Adrenal gland (tissue), 12 donors: ENCODE data around the gene CDC34. TPM values are rescaled to one million over a fixed set of nuclear protein-coding genes. Genes with fewer than 3 reads are reported as not detected.

ENCODE experiments used
- DNase-seq, 7 donors: peaks; one replicate each; pipeline ENCODE4 v3.0.0-alpha.2; 2019 to 2020
- H3K27ac ChIP-seq, 5 donors: fragments of 200-600 bp; sonication (generic) in 4 of 5; 1 replicate in 3 of 5; 2 replicates in 2 of 5; pipeline versions ENCODE4 v1.5.1 to v1.8.0; 2016 to 2020; ENCODE audit warnings: mild to moderate bottlenecking in 1 of 5
- H3K27me3 ChIP-seq: fragments of 200-600 bp; 2 replicates; pipeline ENCODE4 v1.8.0; 2021
- H3K36me3 ChIP-seq, 2 donors: fragments of 200-600 bp; replicated peaks in 1 of 2; 1 replicate in 1 of 2; 2 replicates in 1 of 2; pipeline versions ENCODE4 v1.5.1 to v1.8.0; 2018 to 2022
- H3K4me1 ChIP-seq, 2 donors: fragments of 200-600 bp; replicated peaks in 1 of 2; 1 replicate in 1 of 2; 2 replicates in 1 of 2; pipeline versions ENCODE4 v1.5.1 to v1.8.0; 2018 to 2021
- H3K4me3 ChIP-seq, 4 donors: fragments of 200-600 bp; sonication (generic) in 3 of 4; one replicate each; pipeline ENCODE4 v1.5.1; 2016 to 2018
- H3K9me3 ChIP-seq, 3 donors: fragments of 200-600 bp; sonication (generic) in 1 of 3; replicated peaks in 1 of 3; 1 replicate in 2 of 3; 2 replicates in 1 of 3; pipeline versions ENCODE4 v1.5.1 to v1.8.0; 2016 to 2021
- CTCF ChIP-seq, 6 experiments: fragments of 450-650 bp in 4 of 6; fragments of 200-600 bp in 2 of 6; sonication (generic) in 1 of 6; IDR thresholded peaks; 1 replicate in 5 of 6; 2 replicates in 1 of 6; pipeline versions ENCODE4 v1.5.1 to v1.8.0; 2016 to 2021; ENCODE audit warnings: antibody characterized with exemption in 6 of 6, mild to moderate bottlenecking in 2 of 6, moderate library complexity in 1 of 6
- POLR2A ChIP-seq, 2 donors: fragments of 450-650 bp; IDR thresholded peaks; one replicate each; pipeline ENCODE4 v1.6.1; 2017; ENCODE audit warnings: antibody characterized with exemption in 2 of 2, mild to moderate bottlenecking in 2 of 2, moderate library complexity in 1 of 2
- WGBS, 4 donors: extraction: QIAGEN DNeasy Blood & Tissue Kit in 2 of 4; methylation state at CpG; one replicate each; pipeline versions ENCODE4 v1.1.5 to v1.1.7; 2013 to 2017; 5-methylcytosine and 5-hydroxymethylcytosine counted together
- intact Hi-C, 2 donors: fragments of 100-400 bp; cut with DNase I; formaldehyde crosslinking; loops; one replicate each; pipeline versions ENCODE4 v1.14.1 to v1.15.0; 2022 to 2023
- polyA plus RNA-seq, 3 donors: library from polyadenylated mRNA; stranded (reverse); fragments of 200-250 nt in 2 of 3; fragments of 350-450 nt in 1 of 3; fragmentation: Illumina TruSeq in 1 of 3; extraction: RNeasy Lipid Tissue Mini Kit (QIAGEN cat#74804) in 1 of 3; gene quantifications; one replicate each; pipeline ENCODE4 v1.2.3, GENCODE V29; 2013 to 2014
- total RNA-seq, 9 donors: library from RNA; depleted of rRNA in 4 of 9; stranded (reverse); fragments of >200 nt in 4 of 9; fragments of 120-200 nt in 1 of 9; fragmentation: NEBNext Ultra II Directional in 1 of 9; extraction: Animal tissue kit (Norgen Biotek cat#: 25700) in 1 of 9; gene quantifications; one replicate each; pipeline versions ENCODE4 v1.1.0 to v1.2.4, GENCODE V29; 2013 to 2023
- donor health status: healthy with polysubstance abuse.
- donor health status: Bipolar disorder and iron deficiency.
- donor health status: DM: yes; HTN: yes; CAD: no.
- donor health status: DM: no; HTN: no; CAD: no.
- donor health status: DM: no; HTN: no; CAD: no.
- donor health status: DM: yes; HTN: yes; CAD: no.

CDC34 gene
- total and polyA plus RNA-seq, 12 donors = 22.2 to 151 (median 64.9) TPM

- peaks cover 50 to 57% of the 10 kb centered on the region in 2 donors for H3K4me1 ChIP-seq
- 0 to 2% (median 1%) methylated on average over 8 to 15 of the region's 15 CpGs for WGBS, 4 donors
- peak overlapping the region; percentile 51 to 97 (median 94) for H3K27ac ChIP-seq
- peak overlapping the region; percentile 43 to 95 (median 86) for H3K4me3 ChIP-seq
- H3K9me3 ChIP-seq = no peaks in the 10 kb centered on the region
- no peaks in the 10 kb centered on the region for H3K27me3 ChIP-seq
- intact Hi-C loops = no loop called here
- DNase-seq = no peak
- H3K36me3 ChIP-seq = no peaks in the 10 kb centered on the region
- TF ChIP-seq POLR2A (IDR thresholded peaks at IDR 0.05) = no peak
- peak in 1 of 6 experiments; percentile 20 for TF ChIP-seq CTCF (IDR thresholded peaks at IDR 0.05)
Observed at GRCh38 chr19:573519-573825, 41.9 kb downstream of the CDC34 start.

GRCh38 chr19:574658-575526 lies 43.3 kb downstream of the CDC34 start:
- H3K27ac ChIP-seq = peak overlapping the region; percentile 60 to 97 (median 94)
- H3K36me3 ChIP-seq = peaks cover 0 to 4% of the 10 kb centered on the region in 2 donors
- TF ChIP-seq CTCF (IDR thresholded peaks at IDR 0.05) (no peak), POLR2A (IDR thresholded peaks at IDR 0.05) (peak in 1 of 2 donors; percentile 60)
- intact Hi-C loops = no loop called here
- H3K27me3 ChIP-seq = no peaks in the 10 kb centered on the region
- H3K4me3 ChIP-seq = peak overlapping the region in 1 of 4 donors; percentile 82
- 23 to 28% (median 26%) methylated on average over 10 to 32 of the region's 32 CpGs for WGBS, 4 donors
- peak in 5 of 7 donors; percentile 46 to 66 (median 59) for DNase-seq
- no peaks in the 10 kb centered on the region for H3K9me3 ChIP-seq
- H3K4me1 ChIP-seq = peaks cover 50 to 57% of the 10 kb centered on the region in 2 donors

- TF ChIP-seq POLR2A (IDR thresholded peaks at IDR 0.05) = peak in 1 of 2 donors; percentile 84
- TF ChIP-seq CTCF (IDR thresholded peaks at IDR 0.05) = no peak
- Histone ChIP-seq H3K4me1 (peaks cover 50 to 57% of the 10 kb centered on the region in 2 donors), H3K27ac (peak overlapping the region; percentile 76 to 97 (median 94)), H3K9me3 (no peaks in the 10 kb centered on the region), H3K4me3 (peak overlapping the region in 2 of 4 donors; percentile 9 to 82), H3K36me3 (peaks cover 0 to 12% of the 10 kb centered on the region in 2 donors), H3K27me3 (no peaks in the 10 kb centered on the region)
- intact Hi-C loops = no loop called here
- WGBS, 4 donors = 34 to 54% (median 42%) methylated on average over 14 to 38 of the region's 38 CpGs
- DNase-seq = peak; percentile 64 to 86 (median 79)
Observed at GRCh38 chr19:575527-576506, 44.3 kb downstream of the CDC34 start.
